Daoy (cell line): ENCODE measurements around the gene ABTB2. TPM values are rescaled to one million over a fixed set of nuclear protein-coding genes. Genes with fewer than 3 reads are reported as not detected.
A peak's percentile ranks its signal among the peaks of the same experiment; 100 is the strongest.
"Not testable (repeated sequence)": the region's sequence is repeated elsewhere in the genome, so short reads cannot be mapped to it uniquely, and the experiment has no call there.

Experiments used
- DNase-seq: peaks from one replicate; pipeline ENCODE4 v3.0.0-alpha.2; 2015; ENCODE audit warnings: low read depth
- total RNA-seq: library from RNA; depleted of rRNA; stranded (reverse); fragments of >200 nt; shearing (Covaris generic); gene quantifications from 2 replicates; pipeline ENCODE4 v1.2.3, GENCODE V29; 2014; rRNA removed

ABTB2 gene
- total RNA-seq: 9.3 and 11.4 TPM in 2 replicates

- DNase-seq: peak; percentile 98
These were observed at the start of gene ABTB2 for GRCh38 chr11:34357701-34358257. Gene ABTB2 (minus strand): TSS chr11:34358010.

- DNase-seq: no peak
These were observed 49.5 kb upstream of the ABTB2 start for GRCh38 chr11:34407121-34407813.

GRCh38 chr11:34406413-34406812 lies 48.6 kb upstream of the ABTB2 start:
- no peak for DNase-seq

- DNase-seq: peak; percentile 41
These were observed 47.5 kb upstream of the ABTB2 start for GRCh38 chr11:34405079-34405858.

- no peak for DNase-seq
These were observed 46.5 kb upstream of the ABTB2 start for GRCh38 chr11:34404280-34404679.

GRCh38 chr11:34403431-34403830 lies 45.6 kb upstream of the ABTB2 start:
- DNase-seq: no peak

GRCh38 chr11:34397811-34398210 lies 40.0 kb upstream of the ABTB2 start:
- no peak for DNase-seq

GRCh38 chr11:34397120-34397519 lies 39.3 kb upstream of the ABTB2 start:
- DNase-seq: peak; percentile 17

- peak; percentile 56 for DNase-seq
These were observed 38.2 kb upstream of the ABTB2 start for GRCh38 chr11:34395916-34396550.

- DNase-seq: no peak
These were observed 37.0 kb upstream of the ABTB2 start for GRCh38 chr11:34394771-34395300.

- no peak for DNase-seq
These were observed 29.8 kb upstream of the ABTB2 start for GRCh38 chr11:34387653-34388052.

GRCh38 chr11:34386356-34386755 lies 28.5 kb upstream of the ABTB2 start:
- not testable (repeated sequence) for DNase-seq

GRCh38 chr11:34382532-34383276 lies 24.9 kb upstream of the ABTB2 start:
- DNase-seq: no peak

GRCh38 chr11:34381775-34382174 lies 24.0 kb upstream of the ABTB2 start:
- DNase-seq: no peak

- DNase-seq: peak; percentile 68
These were observed 22.9 kb upstream of the ABTB2 start for GRCh38 chr11:34380696-34381095.

- no peak for DNase-seq
These were observed 21.7 kb upstream of the ABTB2 start for GRCh38 chr11:34379539-34379938.

- DNase-seq: peak; percentile 64
These were observed 21.3 kb upstream of the ABTB2 start for GRCh38 chr11:34379079-34379478.

- DNase-seq: no peak
These were observed 15.9 kb upstream of the ABTB2 start for GRCh38 chr11:34373727-34374126.

GRCh38 chr11:34366522-34366921 lies 8.7 kb upstream of the ABTB2 start:
- DNase-seq: no peak

GRCh38 chr11:34364102-34364501 lies 6.3 kb upstream of the ABTB2 start:
- DNase-seq: no peak

GRCh38 chr11:34363363-34364084 lies 5.7 kb upstream of the ABTB2 start:
- no peak for DNase-seq
